Activated naive CD4-positive, alpha-beta T cell treated with Interleukin-2 at 50 U/mL for 16 hours (primary cell): ENCODE results near the gene ZNF431.
"Not testable (repeated sequence)": the region's sequence is repeated elsewhere in the genome, so short reads cannot be mapped to it uniquely, and the experiment has no call there.

Experiments
- DNase-seq: peaks from one replicate; pipeline ENCODE4 v3.0.0-alpha.2; 2020

The ZNF431 gene

DNA sequence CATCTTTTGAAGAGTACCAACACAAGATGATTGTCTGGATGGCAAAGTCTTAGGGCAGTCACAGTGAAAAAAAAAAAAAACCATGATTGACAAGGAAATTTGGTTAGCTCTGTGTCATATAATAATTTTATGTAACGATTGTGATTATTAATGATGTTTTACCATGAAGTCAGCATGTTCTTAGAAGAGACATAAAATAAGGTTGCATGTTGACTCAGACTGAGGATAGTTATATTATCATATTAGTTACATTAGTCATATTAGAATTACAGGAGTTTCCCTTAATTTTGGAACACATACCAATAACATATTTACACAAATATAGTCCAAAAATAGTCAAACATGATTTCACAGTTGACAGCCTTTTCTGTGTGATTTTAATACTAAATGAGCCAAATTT lies 5.7 kb downstream of the ZNF431 start:
- no peak for DNase-seq

DNA sequence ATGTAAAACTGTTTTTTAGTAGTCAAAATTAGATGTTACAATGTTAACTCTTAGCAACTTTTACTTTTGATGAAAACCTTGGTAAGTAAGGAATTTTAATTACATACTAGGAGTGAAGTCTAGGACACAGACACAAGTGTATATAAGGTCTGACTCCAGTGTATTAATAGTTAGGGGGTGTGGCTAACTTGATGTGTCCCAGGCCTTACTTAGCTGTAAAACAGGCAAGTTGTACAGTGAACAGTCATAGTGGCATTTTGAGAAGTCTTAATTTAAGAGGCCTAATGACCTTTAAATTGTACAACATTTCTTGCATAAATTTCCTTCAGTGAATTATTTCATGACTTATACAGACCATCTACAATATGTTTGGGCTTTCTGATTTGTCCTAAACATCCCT lies 6.8 kb downstream of the ZNF431 start:
- no peak for DNase-seq

DNA sequence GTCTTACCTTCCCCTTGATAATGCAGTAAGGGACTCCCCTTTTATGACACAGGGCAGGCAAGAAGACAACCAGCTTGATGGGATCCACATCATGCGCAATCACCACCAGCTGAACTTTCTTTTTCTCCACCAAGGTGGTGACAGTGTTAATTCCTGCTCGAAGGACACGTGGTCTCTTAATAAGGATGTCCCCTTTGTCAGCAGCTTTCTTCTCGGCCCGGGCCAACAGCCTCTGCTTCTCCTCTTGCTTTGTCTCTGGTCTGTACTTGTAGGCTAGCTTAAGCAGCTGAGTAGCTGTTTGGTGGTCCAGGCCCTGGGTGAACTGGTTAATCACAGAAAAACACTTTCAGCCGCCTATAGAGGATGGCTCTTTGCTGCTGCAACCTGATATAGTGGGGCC lies 8.0 kb downstream of the ZNF431 start:
- no peak for DNase-seq

DNA sequence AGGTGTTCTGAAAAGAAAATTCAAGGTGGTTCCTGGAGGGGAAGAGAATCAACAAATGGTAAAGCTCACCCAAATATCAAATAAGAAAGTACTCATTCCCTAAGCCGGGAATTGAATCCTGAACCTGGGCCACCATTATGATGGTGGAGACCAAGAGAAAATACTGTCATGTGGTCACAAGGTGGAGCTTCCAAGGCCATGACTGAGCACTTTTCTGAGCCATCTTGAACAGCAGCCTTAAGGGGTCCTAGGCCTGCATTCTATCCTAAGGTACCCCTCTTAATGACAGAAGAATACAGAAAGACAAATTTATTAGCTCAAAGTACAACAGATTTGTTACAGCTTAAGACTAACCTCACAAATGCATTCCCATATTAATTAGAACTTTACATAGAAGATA lies 9.6 kb downstream of the ZNF431 start:
- DNase-seq: no peak

DNA sequence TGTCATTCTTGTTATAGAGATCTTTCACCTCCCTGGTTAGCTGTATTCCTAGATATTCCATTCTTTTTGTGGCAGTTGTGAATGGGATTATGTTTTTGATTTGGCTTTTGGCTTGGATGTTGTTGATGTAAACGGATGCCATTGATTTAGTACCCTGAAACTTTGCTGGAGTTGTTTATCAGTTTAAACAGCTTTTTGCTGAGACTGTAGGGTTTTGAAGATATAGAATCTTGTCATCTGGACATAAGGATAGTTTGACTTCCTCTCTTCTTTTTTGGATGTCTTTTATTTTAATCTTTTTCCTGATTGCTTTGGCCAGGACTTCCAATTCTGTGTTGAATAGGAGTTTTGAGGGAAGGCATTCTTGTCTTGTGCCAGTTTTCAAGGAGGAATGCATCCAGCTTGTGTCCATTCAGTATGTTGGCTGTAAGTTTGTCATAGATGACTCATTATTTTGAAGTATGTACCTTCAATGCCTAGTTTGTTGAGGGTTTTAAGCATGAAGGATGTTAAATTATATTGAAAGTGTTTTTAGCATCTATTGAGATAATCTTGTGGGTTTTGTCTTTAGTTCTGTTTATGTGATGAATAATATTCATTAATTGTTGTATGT lies 16.8 kb downstream of the ZNF431 start:
- DNase-seq: no peak

DNA sequence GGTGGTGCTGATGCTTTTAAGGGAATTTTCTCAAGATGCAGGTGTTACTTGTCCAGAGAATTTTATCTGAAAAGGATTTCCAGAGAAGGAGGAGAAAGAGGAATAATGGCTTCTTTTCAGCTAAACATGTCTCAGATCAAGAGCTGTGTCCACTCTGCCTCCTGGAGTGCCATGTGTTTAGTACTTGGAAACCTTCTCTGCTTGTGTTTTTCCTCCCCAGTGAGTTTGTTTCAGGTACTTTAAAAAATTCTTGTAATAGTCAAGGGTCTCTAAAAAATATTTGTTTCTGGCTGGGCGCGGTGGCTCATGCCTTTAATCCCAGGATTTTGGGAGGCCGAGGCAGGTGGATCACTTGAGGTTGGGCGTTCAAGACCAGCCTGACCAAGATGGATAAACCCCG lies 22.7 kb downstream of the ZNF431 start:
- no peak for DNase-seq

DNA sequence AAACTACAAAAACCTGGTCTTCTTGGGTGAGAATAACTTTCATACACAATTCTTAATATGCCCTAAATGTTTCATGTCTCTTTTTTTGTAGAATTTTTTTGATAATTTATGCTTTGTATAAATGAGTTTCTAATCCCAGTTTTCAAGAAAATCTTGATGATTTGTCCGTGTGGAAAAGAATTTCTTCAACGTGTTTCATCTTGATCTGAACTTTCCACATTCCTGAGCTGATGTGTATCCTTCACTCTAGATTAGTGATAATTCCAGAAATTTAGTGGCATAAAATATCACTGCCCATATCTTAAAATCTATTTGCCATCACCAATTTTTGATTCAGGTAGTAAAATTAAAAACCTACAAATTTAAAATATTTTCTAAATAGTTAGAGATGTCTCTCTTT lies 24.6 kb downstream of the ZNF431 start:
- DNase-seq: no peak

DNA sequence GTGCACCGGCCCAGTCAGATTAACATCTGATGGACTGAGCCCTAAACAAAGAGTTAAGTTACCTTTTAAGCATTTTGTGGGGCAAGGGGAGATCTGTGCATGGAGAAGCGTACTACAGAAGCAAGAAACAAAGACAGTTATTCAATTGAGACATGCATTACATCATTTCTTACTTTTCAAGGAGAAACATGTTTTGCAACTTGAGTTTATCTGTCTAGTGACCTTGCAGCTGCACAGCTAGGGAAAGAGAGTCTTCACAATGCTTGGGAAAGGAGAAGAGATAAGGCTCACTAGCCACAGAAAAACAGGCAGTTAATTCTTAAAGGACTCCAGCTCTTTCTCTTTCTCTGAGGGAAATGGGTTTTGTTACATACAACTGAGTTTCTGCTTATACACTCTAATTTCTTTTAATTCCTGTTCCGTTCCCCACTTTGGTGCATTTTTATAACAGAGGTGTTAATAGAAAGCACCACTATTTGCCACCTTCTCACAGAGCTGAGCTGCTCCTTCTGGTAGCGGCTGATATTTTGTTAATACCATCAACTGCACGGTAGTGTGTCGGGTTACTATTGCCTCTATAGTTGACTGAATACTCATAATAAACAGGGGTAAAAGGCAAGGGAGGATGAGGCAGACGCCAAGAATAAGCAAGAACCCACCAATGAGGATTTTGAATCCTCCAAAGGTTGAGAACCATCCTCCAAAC lies 55.9 kb downstream of the ZNF431 start:
- no peak for DNase-seq

DNA sequence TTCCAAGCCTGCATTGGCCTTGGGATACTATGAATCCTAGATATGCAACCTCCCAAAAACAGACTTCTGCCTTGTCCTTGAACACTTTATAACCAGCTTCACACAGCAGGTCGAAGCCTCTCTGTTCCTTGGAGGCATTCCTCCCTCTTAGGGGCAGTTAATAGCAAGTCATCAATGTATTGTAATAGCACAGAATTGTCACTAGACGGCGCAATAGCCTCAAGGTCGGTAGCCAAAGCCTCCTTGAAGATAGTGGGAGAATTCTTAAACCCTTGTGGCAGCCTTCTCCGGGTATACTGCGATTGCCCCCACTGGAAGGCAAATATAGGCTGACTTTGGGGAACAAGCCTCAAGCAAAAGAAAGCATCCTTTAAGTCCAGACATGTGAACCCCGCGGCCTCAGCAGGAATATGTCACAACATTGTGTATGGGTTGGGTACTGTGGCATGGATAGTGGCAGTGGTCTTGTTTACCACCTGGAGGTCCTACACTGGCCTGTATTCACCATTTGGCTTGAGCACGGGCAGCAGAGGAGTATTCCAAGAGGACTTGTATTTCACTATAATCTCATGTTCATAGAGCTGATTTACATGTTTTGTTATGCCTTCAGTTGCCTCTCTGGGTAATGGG lies 61.1 kb downstream of the ZNF431 start:
- DNase-seq: no peak

DNA sequence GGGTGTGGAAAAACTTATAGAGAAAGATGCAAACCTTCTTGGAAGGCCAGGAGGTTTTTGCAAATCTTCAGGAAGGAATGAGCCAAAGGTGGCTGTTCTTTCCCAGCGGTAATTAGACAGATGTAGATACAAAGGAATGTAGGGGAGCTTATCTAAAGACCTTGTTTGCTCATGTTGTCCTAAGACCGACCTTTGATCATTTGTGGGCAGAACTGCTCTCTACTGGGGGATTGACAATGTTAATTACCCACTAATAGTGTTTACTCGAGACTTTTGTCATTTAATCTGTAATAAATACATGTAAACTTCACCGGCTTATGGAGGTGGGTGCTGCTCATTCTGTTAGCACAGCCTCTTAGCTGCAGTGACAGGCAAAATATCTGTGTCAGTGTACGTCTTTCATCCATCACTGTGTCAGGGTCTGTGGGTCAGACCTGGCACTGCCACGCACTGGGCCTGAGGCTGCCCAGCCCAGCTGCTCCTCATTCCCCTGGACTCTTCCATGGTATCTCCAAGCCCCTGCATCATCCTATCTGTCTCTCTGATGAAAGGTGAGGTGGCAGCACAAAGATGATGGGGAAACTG lies 68.3 kb downstream of the ZNF431 start:
- DNase-seq: no peak

DNA sequence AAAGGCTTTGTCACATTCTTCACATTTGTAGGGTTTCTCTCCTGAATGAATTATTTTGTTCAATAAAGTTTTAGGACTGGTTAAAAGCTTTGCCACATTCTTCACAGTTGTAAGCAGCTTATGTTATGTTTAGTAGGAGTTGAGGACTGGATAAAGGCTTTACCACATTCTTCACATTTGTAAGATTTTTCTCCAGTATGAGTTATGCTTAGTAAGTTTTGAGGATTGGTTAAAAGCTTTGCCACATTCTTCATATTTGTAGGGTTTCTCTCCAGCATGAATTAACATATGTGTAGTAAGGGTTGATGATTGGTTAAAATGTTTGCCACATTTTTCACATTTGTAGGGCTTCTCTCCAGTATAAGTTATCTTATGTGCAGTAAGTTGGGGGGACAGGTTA lies 79.9 kb downstream of the ZNF431 start:
- DNase-seq: no peak

DNA sequence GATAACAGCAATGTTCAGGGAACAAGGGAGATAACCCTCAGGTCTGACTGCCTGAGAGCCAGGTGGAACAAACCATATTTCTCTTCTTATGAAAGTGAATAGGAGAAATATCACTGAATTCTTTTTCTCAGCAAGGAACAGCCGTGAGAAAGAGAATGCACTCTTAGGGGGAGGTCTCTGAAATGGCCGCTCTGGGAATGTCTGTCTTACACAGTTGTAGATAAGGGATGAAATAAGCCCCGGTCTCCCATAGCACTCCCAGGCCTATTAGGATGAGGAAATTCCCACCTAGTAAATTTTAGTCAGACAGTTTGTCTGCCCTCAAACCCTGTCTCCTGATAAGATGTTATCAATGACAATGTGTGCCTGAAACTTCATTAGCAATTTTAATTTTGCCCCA lies 88.1 kb downstream of the ZNF431 start:
- DNase-seq: not testable (repeated sequence)

DNA sequence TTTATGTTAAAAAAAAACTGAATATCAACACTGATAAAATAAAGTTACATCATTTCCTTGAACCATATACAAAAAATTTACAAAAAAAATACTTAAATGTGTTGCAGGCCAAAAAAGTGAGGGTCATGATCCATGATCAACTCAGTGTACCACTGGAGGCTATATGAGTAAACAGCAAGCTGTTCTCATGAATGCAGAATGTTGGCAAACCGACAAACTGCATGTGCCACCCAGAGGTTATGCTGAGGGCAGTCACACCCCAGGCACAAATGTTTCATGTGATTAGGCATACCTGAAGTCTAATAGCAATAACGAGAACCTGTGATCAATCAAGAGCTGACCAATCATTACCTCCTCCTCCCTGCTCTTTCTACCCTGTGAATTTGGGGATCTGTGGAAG lies 91.9 kb downstream of the ZNF431 start:
- no peak for DNase-seq

DNA sequence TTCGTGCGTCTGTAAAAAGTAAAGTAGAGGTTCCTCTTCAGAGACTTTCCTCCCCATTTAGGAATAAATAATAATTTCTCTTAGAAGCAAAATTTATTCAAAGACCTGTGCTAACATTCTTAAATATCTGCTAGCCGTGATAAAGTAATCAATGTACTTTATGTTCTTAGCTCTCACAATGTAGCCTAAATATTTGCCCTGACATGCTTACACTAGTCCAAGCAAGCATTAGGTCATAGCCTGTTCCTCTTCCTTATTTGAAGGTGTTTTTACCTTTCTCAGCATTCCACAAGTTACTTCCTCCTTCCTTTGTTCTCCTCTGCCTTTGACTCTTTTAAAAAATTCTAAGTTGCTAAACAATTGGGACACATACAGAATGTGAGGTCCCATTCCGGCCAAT lies 94.9 kb downstream of the ZNF431 start:
- not testable (repeated sequence) for DNase-seq

DNA sequence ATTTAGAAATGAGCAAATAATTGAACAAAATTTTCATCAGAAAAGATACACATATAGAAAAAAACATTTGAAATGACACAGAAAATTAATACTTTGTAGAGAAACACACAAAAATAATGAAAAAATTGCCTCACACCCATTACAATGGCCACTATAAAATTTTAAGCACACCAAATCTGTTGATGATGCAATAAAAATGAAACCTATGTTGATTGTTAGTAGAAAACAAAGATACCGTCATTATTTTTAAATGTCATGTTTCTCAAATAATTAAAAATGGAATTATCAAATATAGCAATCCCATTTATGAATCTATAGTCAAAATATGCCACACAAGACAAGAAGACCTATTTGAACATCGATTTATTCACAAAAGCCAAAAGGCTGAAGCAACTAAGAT lies 96.8 kb downstream of the ZNF431 start:
- DNase-seq: no peak
